Measurements from ENCODE around the gene RHOV.

RHOV gene
- 0.30 to 0.56 reads per million in 2 experiments for total RNA-seq

- peak; percentile 33 for DNase-seq (ENCODE audit: low read depth)
These were observed at the start of gene RHOV for GRCh38 chr15:40873694-40874561. RHOV (minus strand) TSS chr15:40874234; CDS start chr15:40874139, 95 bp downstream.

- no peak for DNase-seq (ENCODE audit: low read depth)
These were observed 49.5 kb upstream of the RHOV start for GRCh38 chr15:40923551-40923950.

GRCh38 chr15:40922608-40923005 is 48.6 kb upstream of the RHOV start:
- DNase-seq (ENCODE audit: low read depth) = no peak

DNA sequence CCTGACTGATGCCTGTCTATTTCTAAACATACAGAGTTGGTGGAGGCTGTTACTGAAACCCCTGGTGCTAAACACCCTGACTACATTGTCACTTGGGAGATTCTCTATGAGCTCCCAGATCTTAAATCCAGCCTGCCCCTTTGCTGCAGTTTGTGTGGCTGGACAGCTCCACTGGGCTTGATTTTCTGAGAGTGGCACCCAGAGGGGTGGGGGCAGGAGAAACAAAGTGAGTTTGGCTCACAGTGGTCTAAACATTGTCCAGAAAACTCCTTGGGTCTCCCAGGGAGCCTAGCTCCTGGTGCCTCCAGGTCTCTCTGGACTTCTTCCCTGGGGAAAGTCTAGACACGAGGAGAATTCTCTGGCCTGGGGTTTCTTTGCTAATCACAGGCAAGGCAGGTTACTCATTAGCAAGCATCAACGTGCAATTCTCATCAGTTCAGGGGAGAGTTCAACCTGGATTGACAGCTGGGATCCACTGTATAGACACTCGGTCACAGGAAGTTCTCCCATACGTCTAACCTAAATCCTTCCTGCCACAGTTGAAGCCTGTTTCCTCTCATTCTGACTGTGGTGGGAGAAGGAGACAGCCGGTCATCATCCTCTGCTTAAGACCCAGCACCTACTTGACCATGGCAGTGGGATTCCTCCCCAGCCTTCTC is 48.0 kb upstream of the RHOV start:
- no peak for DNase-seq (ENCODE audit: low read depth)

GRCh38 chr15:40918799-40919392 is 44.9 kb upstream of the RHOV start:
- no peak for DNase-seq (ENCODE audit: low read depth)

DNA sequence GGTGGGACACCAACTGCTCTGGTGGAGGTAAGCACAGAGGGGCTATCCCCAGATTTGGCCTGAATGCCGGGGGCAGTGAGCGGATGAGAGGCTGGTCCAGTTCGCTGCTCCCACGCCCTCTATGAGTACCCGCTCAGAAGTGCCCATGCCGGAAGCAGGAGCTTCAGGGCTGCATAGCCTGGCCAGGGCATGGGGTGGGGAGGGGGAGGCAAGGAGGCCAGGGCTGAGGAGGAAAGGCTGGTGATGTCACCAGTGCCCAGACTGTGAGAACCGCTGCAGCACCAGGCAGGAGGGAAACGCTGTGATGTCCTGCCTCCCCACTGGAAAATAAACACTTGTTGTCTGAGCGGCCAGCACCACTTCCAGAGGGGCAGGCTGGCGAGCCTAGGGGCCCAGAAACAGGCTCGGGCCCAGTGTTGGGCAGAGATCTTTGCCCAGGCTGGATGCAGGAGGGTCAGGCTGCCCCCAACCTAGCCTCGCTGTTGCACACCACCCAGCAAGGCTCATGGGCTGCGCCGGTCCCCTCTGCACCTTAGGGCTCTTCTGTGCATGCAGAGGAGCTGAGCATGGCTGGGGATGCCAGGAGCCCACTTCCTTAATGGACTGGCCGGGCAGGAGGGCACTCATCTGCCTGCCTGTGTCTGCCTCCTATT is 44.2 kb upstream of the RHOV start:
- DNase-seq (ENCODE audit: low read depth) = no peak

DNA sequence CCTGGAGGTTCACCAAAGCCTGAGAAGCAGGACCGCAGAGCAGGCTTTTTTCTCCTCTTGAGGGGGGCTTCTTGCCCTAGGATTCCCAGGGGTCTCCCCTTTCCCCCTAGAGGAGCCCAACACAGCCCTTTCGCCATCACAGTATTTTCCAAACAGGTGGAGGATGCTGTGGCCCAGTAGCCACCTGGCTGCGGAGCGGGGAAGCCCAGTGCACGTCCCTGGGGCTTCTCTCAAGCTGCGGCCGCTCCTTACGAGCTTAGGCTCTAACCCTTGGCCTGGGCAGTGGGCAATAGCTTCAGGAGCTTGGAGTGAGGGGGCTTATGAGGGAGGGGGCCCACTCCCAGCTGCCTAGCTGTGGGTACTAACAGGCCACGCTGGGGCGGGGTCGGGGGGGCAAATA is 43.6 kb upstream of the RHOV start:
- no peak for DNase-seq (ENCODE audit: low read depth)

- no peak for DNase-seq (ENCODE audit: low read depth)
These were observed 41.6 kb upstream of the RHOV start for GRCh38 chr15:40915679-40916078.

DNA sequence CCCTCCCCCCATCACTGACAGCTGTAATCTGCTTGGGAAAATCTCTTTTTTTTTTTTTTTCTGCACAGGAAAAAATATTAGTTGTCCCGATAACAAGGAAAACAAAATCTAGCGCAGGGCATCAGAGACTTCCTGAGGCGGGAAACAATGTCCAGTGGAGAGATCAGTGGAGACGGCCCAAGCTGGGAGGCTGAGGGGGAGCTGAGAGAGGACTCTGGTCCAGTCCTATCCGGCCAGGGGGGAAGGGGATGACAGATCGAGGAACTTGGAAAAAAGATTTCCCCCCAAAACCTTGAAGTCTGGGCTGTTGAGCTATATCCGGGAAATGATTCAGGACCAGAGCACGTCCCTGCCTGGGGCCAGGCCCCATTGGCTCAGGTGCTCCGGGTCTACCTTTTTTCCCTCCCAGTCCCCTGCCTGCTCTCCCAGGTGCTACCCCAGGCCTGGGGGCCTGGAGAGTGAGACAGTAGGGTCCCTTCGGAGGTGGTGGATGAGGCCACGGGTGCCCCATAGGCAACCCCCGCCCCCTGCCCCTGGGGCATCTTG is 41.2 kb upstream of the RHOV start:
- DNase-seq (ENCODE audit: low read depth) = no peak

DNA sequence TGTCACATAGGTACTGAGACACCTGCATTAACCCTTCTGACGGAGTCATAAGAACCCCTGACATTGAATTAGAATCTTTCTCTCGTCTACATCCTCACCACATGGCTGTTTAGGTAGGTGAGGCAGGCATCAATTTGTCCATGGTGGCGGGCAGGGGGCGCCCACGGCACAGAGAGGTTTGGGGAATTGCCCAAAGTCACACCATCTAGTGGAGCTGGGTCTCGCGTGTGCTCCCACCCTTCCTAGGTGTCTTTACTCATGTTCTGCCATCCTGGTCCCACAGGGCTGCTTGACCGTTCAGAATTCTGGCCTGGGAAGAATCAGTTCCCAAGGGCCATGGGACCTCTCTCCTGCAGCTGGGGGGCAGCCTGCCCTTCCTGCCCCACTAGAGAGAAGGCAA is 40.5 kb upstream of the RHOV start:
- DNase-seq (ENCODE audit: low read depth) = no peak

GRCh38 chr15:40914013-40914412 is 40.0 kb upstream of the RHOV start:
- no peak for DNase-seq (ENCODE audit: low read depth)

- no peak for DNase-seq (ENCODE audit: low read depth)
These were observed 38.4 kb upstream of the RHOV start for GRCh38 chr15:40912478-40912877.

DNA sequence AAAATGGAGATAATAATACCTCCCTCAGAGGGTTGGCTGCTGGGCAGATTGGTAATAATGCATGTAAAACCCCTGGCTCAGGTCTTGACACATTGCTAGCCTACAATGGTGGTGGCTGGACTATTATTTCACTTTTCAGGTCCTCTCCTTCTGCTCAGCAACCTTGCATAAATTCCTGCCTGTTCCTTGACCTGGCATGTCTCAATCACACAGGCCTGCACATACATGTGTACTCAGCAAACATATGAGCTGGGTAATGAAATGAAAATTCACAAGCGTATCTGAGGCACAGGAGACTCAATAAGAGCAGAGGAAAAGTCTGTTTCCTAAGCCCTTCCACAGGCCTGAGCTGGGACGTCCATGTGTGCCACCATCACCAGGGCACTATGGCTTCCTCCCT is 37.7 kb upstream of the RHOV start:
- no peak for DNase-seq (ENCODE audit: low read depth)

DNA sequence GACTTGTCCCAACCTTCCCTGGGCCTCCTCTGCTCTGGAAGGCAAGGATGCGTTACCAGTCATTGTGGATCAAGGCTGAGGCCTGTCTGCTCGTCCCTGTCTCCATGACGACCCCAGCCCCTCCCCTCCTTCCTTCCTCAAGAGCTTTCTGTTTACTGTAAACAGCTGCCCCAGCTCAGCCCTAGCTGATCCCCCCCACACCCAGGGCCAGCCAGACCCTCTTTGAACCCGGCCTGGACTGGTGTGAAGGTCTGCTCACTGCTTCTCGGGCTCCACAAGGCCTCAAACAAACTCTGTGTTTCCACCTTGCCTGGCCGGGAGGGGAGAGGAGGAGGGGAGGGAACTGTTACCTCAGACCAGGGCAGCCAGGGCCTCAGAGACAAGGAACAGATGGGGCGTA is 37.1 kb upstream of the RHOV start:
- no peak for DNase-seq (ENCODE audit: low read depth)

DNA sequence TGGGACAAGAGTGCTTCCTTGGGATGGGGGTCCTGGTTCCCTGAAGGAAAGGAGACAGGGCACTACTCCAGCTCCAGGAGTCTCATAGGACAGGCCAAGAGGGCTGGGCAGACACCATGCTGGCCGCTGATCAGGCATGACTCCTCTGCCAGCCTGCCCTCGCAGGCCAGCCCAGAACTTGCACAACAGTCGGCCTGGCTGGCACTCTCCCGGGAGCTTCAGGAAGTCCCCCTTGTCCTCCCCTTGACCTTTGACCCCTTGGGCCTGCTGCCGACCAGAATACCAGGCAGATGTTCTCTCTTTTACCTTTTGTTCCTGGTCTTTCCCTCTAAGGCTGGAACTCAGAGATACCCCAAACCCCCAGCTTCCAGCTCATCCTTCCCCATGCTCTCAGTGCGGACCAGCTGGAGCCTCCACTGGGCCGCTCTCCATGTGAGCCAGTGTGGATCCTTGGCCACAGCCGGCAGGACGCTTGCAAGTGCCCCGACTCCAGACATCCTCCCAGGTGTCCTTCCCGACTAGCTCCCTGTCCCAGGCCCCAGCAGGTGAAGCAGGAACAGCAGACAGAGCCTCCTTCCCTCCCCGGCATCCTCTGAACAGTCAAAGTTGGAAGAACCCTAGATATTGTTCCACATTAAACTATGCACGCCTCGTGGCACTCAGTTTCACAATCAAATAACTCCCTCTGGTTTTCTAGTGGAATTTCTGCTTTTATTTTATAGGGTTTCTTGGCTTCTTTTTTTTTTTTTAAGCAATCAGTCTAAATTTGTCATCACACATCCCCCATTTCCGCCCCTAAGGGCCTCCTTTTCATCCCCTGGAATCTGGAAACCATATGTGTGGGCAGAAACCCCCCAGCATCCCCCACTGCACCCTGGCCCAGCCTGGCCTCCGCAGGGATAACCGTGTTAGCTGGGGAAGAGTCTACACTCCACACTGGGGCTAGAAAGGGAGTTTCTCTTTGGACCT is 35.9 kb upstream of the RHOV start:
- DNase-seq (ENCODE audit: low read depth) = no peak

- DNase-seq (ENCODE audit: low read depth) = no peak
These were observed 34.1 kb upstream of the RHOV start for GRCh38 chr15:40908095-40908494.

GRCh38 chr15:40906991-40907802 is 33.2 kb upstream of the RHOV start:
- peak; percentile 38 for DNase-seq (ENCODE audit: low read depth)

DNA sequence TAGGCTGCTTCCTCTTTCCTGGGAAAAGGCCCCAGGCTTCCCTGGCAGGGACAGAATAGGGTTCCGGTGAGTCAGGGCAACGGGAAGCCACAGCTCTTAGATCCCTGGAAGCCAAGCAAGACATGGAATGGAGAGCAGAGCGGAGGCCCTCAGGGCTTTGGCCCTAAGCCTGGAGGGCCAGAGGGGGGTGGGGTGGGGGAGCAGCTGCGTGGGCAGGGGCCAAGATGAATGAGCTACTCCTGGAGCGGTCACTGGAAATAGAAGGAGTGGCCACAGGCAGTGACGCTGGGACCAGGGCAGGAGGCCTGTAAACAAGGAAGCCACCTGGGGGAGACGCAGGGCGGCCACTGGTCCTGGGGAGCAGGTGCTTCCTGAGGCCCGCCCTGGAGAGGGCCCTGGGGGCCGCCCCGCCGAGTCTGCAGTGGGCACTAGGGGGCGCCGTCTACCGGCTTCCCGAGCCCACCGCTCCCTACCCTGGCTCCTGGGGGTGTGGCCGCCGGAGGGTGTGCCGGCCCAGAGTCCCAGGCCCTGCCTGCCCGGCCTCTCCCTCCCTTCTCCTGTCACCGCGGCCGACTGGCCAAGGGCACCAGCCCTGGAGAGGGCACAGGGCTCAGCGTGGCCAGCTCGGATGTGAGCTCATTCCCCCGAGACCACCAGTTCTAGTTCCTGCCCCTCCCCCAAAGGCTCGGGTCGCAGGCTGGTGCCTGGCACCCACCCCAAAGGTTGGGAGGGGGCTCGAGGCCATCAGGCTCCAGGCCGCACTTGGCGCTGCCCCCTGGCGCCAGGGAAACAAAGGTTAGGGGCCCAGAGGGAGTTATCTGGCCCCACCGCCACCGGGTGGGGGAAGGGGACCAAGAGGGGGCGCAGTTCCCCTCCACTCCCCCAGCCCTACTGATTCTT is 32.3 kb upstream of the RHOV start:
- DNase-seq (ENCODE audit: low read depth) = peak; percentile 60

All from T follicular helper cell (primary cell).